IMR-90 (cell line): Measurements from ENCODE around the gene VCP. TPM values are rescaled to one million over a fixed set of nuclear protein-coding genes. Genes with fewer than 3 reads are reported as not detected.

Experiments
- ATAC-seq: fragments of 200-7000 bp; cut with Tn5 transposase; 2 replicates; pipeline ENCODE4 v1.9.1; 2020; ENCODE audit warnings: low read depth, mild to moderate bottlenecking, moderate library complexity
- BruUV-seq: library from RNA; stranded (reverse); fragments of 400-500 nt; replicated peaks from 2 replicates; lab custom pipeline; 2021; lab: Mats Ljungman, UMichigan
- CTCF ChIA-PET: fragments of 300-600 bp; formaldehyde crosslinking; extraction: SDS; loops from one replicate; lab custom pipeline; 2021; ENCODE audit warnings: antibody characterized with exemption; lab: Yijun Ruan, JAX
- POLR2A ChIA-PET: fragments of 300-600 bp; sonication (Branson Sonifier 250); formaldehyde crosslinking; loops from one replicate; lab custom pipeline; 2022; ENCODE audit warnings: antibody characterized with exemption; ENCODE audit not compliant: unreplicated experiment; lab: Charles Lee
- DNase-seq: peaks from one replicate; pipeline ENCODE4 v3.0.0; 2013
- H2AFZ ChIP-seq: replicated peaks from 2 replicates; pipeline ENCODE3; 2013; ENCODE audit warnings: low read length, mild to moderate bottlenecking; ENCODE audit not compliant: poor library complexity
- H2AK5ac ChIP-seq: 2 replicates; pipeline ENCODE4 v1.6.1; 2013; ENCODE audit warnings: low read depth, low read length, inconsistent platforms
- H2AK9ac ChIP-seq: replicated peaks from 2 replicates; pipeline ENCODE3; 2013; ENCODE audit warnings: mild to moderate bottlenecking, low read depth, low read length, moderate library complexity; ENCODE audit not compliant: poor library complexity
- H2BK120ac ChIP-seq: 2 replicates; pipeline ENCODE4 v1.6.1; 2013; ENCODE audit warnings: low read depth, low read length, inconsistent platforms
- H2BK15ac ChIP-seq: 3 replicates; pipeline ENCODE4 v1.6.1; 2013; ENCODE audit warnings: low read depth, low read length, inconsistent platforms
- H2BK20ac ChIP-seq: 2 replicates; pipeline ENCODE4 v1.6.1; 2013; ENCODE audit warnings: low read depth, mild to moderate bottlenecking, inconsistent platforms, low read length, moderate library complexity
- H2BK5ac ChIP-seq: 2 replicates; pipeline ENCODE4 v1.6.1; 2013; ENCODE audit warnings: mild to moderate bottlenecking, low read depth, low read length, inconsistent platforms; ENCODE audit not compliant: poor library complexity, severe bottlenecking
- H3K14ac ChIP-seq: replicated peaks from 2 replicates; pipeline ENCODE4 v1.6.1; 2013; ENCODE audit warnings: low read depth, low read length, inconsistent platforms
- H3K18ac ChIP-seq: 2 replicates; pipeline ENCODE4 v1.6.1; 2013; ENCODE audit warnings: low read depth, low read length, control low read depth
- H3K23ac ChIP-seq: 2 replicates; pipeline ENCODE4 v1.6.1; 2013; ENCODE audit warnings: low read depth, low read length, inconsistent platforms
- H3K27ac ChIP-seq: 2 replicates; pipeline ENCODE4 v1.5.1; 2013; ENCODE audit warnings: mild to moderate bottlenecking, control low read depth, low read length; ENCODE audit not compliant: insufficient read depth
- H3K27me3 ChIP-seq: 2 replicates; pipeline ENCODE4 v1.6.1; 2013; ENCODE audit warnings: low read length; ENCODE audit not compliant: control insufficient read depth, insufficient read depth
- H3K36me3 ChIP-seq: 2 replicates; pipeline ENCODE4 v1.6.1; 2013; ENCODE audit warnings: low read length, mixed read lengths; ENCODE audit not compliant: control insufficient read depth, insufficient read depth
- H3K4ac ChIP-seq: 2 replicates; pipeline ENCODE4 v1.6.1; 2013; ENCODE audit warnings: low read depth, low read length, inconsistent platforms
- H3K4me1 ChIP-seq: 2 replicates; pipeline ENCODE4 v1.6.1; 2013; ENCODE audit warnings: low read length, mixed read lengths; ENCODE audit not compliant: control insufficient read depth, insufficient read depth
- H3K4me2 ChIP-seq: 2 replicates; pipeline ENCODE4 v1.6.1; 2013; ENCODE audit warnings: low read depth, mild to moderate bottlenecking, control low read depth, low read length, moderate library complexity
- H3K4me3 ChIP-seq: 2 replicates; pipeline ENCODE4 v1.5.1; 2013; ENCODE audit warnings: low read depth, mild to moderate bottlenecking, control low read depth, low read length, moderate library complexity; ENCODE audit not compliant: insufficient read depth
- H3K56ac ChIP-seq: 2 replicates; pipeline ENCODE4 v1.6.1; 2013; ENCODE audit warnings: low read length, inconsistent platforms; ENCODE audit not compliant: insufficient read depth; ENCODE audit errors: extremely low read depth
- H3K79me1 ChIP-seq, 2 experiments: 2 replicates each; pipeline ENCODE4 v1.6.1; 2013; ENCODE audit warnings: low read length in 2 of 2, inconsistent platforms in 1 of 2, low read depth in 1 of 2
- H3K9ac ChIP-seq: 2 replicates; pipeline ENCODE4 v1.6.1; 2013; ENCODE audit warnings: low read depth, low read length, control low read depth
- H3K9me1 ChIP-seq: 2 replicates; pipeline ENCODE4 v1.6.1; 2013; ENCODE audit warnings: low read length, inconsistent platforms; ENCODE audit not compliant: insufficient read depth
- H3K9me3 ChIP-seq: 2 replicates; pipeline ENCODE4 v1.6.1; 2013; ENCODE audit warnings: low read length; ENCODE audit not compliant: control insufficient read depth, insufficient read depth
- H4K20me1 ChIP-seq: 2 replicates; pipeline ENCODE4 v1.6.1; 2013; ENCODE audit warnings: low read length, inconsistent platforms; ENCODE audit not compliant: insufficient read depth
- H4K5ac ChIP-seq: 2 replicates; pipeline ENCODE4 v1.6.1; 2013; ENCODE audit warnings: mild to moderate bottlenecking, low read depth, low read length, control low read depth
- H4K8ac ChIP-seq, 2 experiments: 2 replicates each; pipeline ENCODE4 v1.6.1; 2013; ENCODE audit warnings: low read depth in 2 of 2, low read length in 2 of 2, control low read depth in 1 of 2, inconsistent platforms in 1 of 2
- H4K91ac ChIP-seq: 2 replicates; pipeline ENCODE4 v1.6.1; 2013; ENCODE audit warnings: low read depth, low read length, inconsistent platforms; ENCODE audit not compliant: insufficient read depth
- CHD1 ChIP-seq: IDR thresholded peaks from 2 replicates; pipeline ENCODE4 v1.6.1; 2012; ENCODE audit warnings: low read depth, low read length, improper control_type of control experiment
- CTCF ChIP-seq: conservative IDR thresholded peaks from 2 replicates; pipeline ENCODE4 v1.5.1; 2012; ENCODE audit warnings: mild to moderate bottlenecking, low read depth, low read length, improper control_type of control experiment
- ELK1 ChIP-seq: fragments of 150-350 bp; IDR thresholded peaks from 2 replicates; pipeline ENCODE4 v1.6.1; 2016; ENCODE audit warnings: low read depth, mild to moderate bottlenecking, low read length, moderate library complexity, borderline replicate concordance
- MAZ ChIP-seq: IDR thresholded peaks from 2 replicates; pipeline ENCODE4 v1.6.1; 2012; ENCODE audit warnings: low read depth, mild to moderate bottlenecking, low read length, improper control_type of control experiment, moderate library complexity, borderline replicate concordance
- NFE2L2 ChIP-seq: fragments of 150-350 bp; IDR thresholded peaks from 2 replicates; pipeline ENCODE4 v1.6.1; 2016; ENCODE audit warnings: low read depth, mild to moderate bottlenecking, low read length
- SMC3 ChIP-seq: fragments of 150-350 bp; IDR thresholded peaks from 2 replicates; pipeline ENCODE4 v1.6.1; 2016; ENCODE audit warnings: low read depth, mild to moderate bottlenecking, antibody characterized with exemption, low read length, moderate library complexity
- USF2 ChIP-seq: fragments of 150-350 bp; IDR thresholded peaks from 2 replicates; pipeline ENCODE4 v1.6.1; 2017; ENCODE audit warnings: mild to moderate bottlenecking, antibody characterized with exemption, low read length, low read depth
- WGBS, 2 experiments: methylation state at CpG; one replicate each; pipeline versions ENCODE4 v1.1.5 to v1.1.7; 2013; ENCODE audit warnings: missing lambda C conversion rate in 2 of 2; ENCODE audit not compliant: insufficient read length in 1 of 2; ENCODE audit errors: extremely low coverage in 2 of 2; 5-methylcytosine and 5-hydroxymethylcytosine counted together
- dilution Hi-C: fragments of 300-500 bp; cut with HindIII; formaldehyde crosslinking; loops from one replicate; pipeline ENCODE4 v1.14.3; 2018; ENCODE audit warnings: low sequenced_read_pairs; ENCODE audit not compliant: unreplicated experiment
- in situ Hi-C: fragments of 300-500 bp; cut with MboI; formaldehyde crosslinking; loops from 3 replicates; pipeline ENCODE4 v1.14.3; 2019; ENCODE audit warnings: low sequenced_read_pairs, inconsistent platforms, mixed read lengths
- intact Hi-C: fragments of 100-400 bp; cut with micrococcal nuclease; formaldehyde crosslinking; loops from 2 replicates; pipeline ENCODE4 v1.10.0; 2022
- polyA plus RNA-seq, 3 experiments: library from polyadenylated mRNA; depleted of rRNA; stranded (reverse); fragments of >200 nt; gene quantifications; 2 replicates each; pipeline ENCODE4 v1.2.3, GENCODE V29; 2012; ENCODE audit warnings: low replicate concordance in 1 of 3
- total RNA-seq: library from RNA; depleted of rRNA; stranded (reverse); fragments of >200 nt; gene quantifications from 2 replicates; pipeline ENCODE4 v1.2.3, GENCODE V29; 2012

Gene VCP
- total and polyA plus RNA-seq, 2 of the 4 experiments (the other 2 are of a cell fraction) = 292 to 516 TPM

- Histone ChIP-seq H2BK15ac (no peak overlapping the region), H3K79me1 (peaks cover 0 to under 1% of the 10 kb centered on the region in 2 experiments; a peak in 1 of 4 replicates), H2BK120ac (no peak overlapping the region), H2BK5ac (no peak overlapping the region), H3K14ac (no peak overlapping the region), H2AK5ac (no peak overlapping the region), H3K27ac (no peak overlapping the region), H4K5ac (no peak overlapping the region), H4K20me1 (no peaks in the 10 kb centered on the region), H3K4me2 (no peak overlapping the region), H2AK9ac (no peak overlapping the region), H2AFZ (no peak overlapping the region), H3K18ac (no peak overlapping the region), H3K56ac (peak overlapping the region; percentile 10; the same call in 1 of the 2 replicates), H3K23ac (no peak overlapping the region), H4K8ac (no peak overlapping the region), H3K9me1 (peaks cover 12% of the 10 kb centered on the region; the same call in 1 of the 2 replicates), H3K4ac (no peak overlapping the region), H3K4me1 (peaks cover 11% of the 10 kb centered on the region), H3K36me3 (peaks cover 17% of the 10 kb centered on the region), H3K9ac (no peak overlapping the region), H4K91ac (no peak overlapping the region), H3K9me3 (no peaks in the 10 kb centered on the region), H3K4me3 (no peak overlapping the region), H3K27me3 (no peaks in the 10 kb centered on the region), H2BK20ac (no peak overlapping the region)
- no TSS peak for BruUV-seq
- ATAC-seq (peak; percentile 52), DNase-seq (no peak)
- no peak for TF ChIP-seq NFE2L2
- TF ChIP-seq ELK1 = no peak
- no peak for TF ChIP-seq CTCF
- TF ChIP-seq CHD1 = no peak
- TF ChIP-seq SMC3 = no peak
- no peak for TF ChIP-seq USF2
- TF ChIP-seq MAZ = no peak
- WGBS, 2 experiments = no CpG with 5 or more reads among the region's 3 CpGs
- ChIA-PET POLR2A (no interaction called here), CTCF (interaction anchor here (0.6 kb wide), 1 partner anchor 343 kb away, joined by 3 read pairs; no protein-coding TSS in a partner anchor)
- in situ Hi-C loops = no loop called here
- dilution Hi-C loops = no loop called here
- intact Hi-C loops = no loop called here
These were observed 28.4 kb downstream of the VCP start for GRCh38 chr9:35044071-35044470.
